Measurements from ENCODE around the gene SGSM2. TPM values are rescaled to one million over a fixed set of nuclear protein-coding genes. Genes with fewer than 3 reads are reported as not detected.

SGSM2 gene
- total and polyA plus RNA-seq, 2 of the 8 experiments (the other 6 are each of a cell fraction or from before 2014, with no cell fraction given): 44.5 to 77.7 TPM

DNA sequence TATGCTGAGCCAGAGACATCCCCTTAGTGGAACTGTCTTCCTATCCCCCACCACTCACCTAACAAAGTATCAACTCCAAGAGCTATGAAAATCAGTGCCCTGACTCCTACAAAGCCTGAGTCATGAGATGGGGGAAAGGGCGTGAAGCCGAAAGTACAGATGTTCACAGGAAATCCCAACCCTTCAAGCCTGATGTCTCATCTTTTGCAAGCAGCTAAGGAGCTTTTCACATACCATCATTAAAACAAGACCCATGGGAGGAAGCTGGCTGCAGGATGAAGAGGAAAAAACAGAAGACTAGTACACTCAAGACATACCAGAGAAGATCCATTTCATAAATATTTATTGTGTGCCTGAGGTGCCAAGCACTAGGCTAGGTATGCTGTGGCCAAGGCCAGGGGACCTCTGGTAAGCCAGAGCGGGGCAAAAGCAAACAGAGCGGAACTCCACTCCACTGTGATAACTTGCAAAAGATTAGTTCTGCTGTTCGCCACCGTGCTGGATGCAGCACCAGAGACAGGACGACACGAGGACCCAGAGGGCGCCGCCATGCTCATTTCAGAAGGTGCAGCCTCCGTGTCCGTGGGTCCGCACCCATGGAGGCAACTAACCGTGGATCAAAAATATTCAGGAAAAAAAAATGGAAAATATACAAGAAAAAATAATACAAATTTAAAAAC lies 68.1 kb downstream of the SGSM2 start:
- WGBS, 2 experiments (ENCODE audit: extremely low coverage in 1 of 2, insufficient coverage in 1 of 2, insufficient read length in 1 of 2, insufficient replicate concordance in 2 of 2, low coverage in 1 of 2, low lambda C conversion rate in 2 of 2, missing lambda C conversion rate in 1 of 2): 91% methylated on average over 14 of the region's 14 CpGs; no CpG with 5 or more reads in 1 of the 2 experiments
- no peak for DNase-seq (ENCODE audit: low read depth in 1 of 2, low spot score in 2 of 2)
- H2BK12ac ChIP-seq (ENCODE audit: low read depth, low read length): no peak overlapping the region
- H3K18ac ChIP-seq (ENCODE audit: extremely low read depth, low read length): no peak overlapping the region
- H3K4me2 ChIP-seq (ENCODE audit: insufficient read depth in 1 of 2, low read depth in 2 of 2, low read length in 2 of 2): no peak overlapping the region
- no peak overlapping the region for H3K27ac ChIP-seq (ENCODE audit: low read depth, low read length)
- no peak overlapping the region for H2AK5ac ChIP-seq (ENCODE audit: low read depth, low read length)
- no peaks in the 10 kb centered on the region for H3K79me2 ChIP-seq (ENCODE audit: control insufficient read depth in 1 of 2, insufficient read depth in 2 of 2, low read length in 2 of 2)
- CTCF ChIA-PET (ENCODE audit: partially characterized antibody): interaction anchor here (4.0 to 8.8 kb wide), 2 partner anchors 11 to 24 kb away, joined by 27 to 80 read pairs; no protein-coding TSS in a partner anchor
- no peaks in the 10 kb centered on the region for H3K79me1 ChIP-seq (ENCODE audit: low read depth, low read length)
- no peak for FAIRE-seq
- H3K23me2 ChIP-seq (ENCODE audit: low read depth, low read length): peaks cover 7% of the 10 kb centered on the region
- H3K14ac ChIP-seq (ENCODE audit: insufficient read length): no peak overlapping the region
- no peak overlapping the region for H2AFZ ChIP-seq (ENCODE audit: low read length)
- no peak overlapping the region for H4K91ac ChIP-seq (replicated peaks; ENCODE audit: insufficient read length, low read length)
- peaks cover 0 to 4% (median 0%) of the 10 kb centered on the region in 4 experiments; a peak in 2 of 7 replicates for H3K4me1 ChIP-seq (replicated peaks in 1 of 4; ENCODE audit: control insufficient read depth in 3 of 4, insufficient read depth in 4 of 4, low read length in 3 of 4)
- H3K27me3 ChIP-seq (replicated peaks in 1 of 4; ENCODE audit: control insufficient read depth in 3 of 4, extremely low read depth in 1 of 4, insufficient read depth in 3 of 4, low read length in 3 of 4): peaks cover 0 to 2% (median 0%) of the 10 kb centered on the region in 4 experiments; a peak in 2 of 7 replicates
- H3K4ac ChIP-seq (replicated peaks; ENCODE audit: insufficient read length, low read depth, low read length): no peak overlapping the region
- H2BK120ac ChIP-seq (replicated peaks; ENCODE audit: low read depth, low read length): no peak overlapping the region
- H3K9ac ChIP-seq (replicated peaks in 1 of 4; ENCODE audit: extremely low read depth in 1 of 4, low read depth in 3 of 4, low read length in 3 of 4): no peak overlapping the region
- H3K23ac ChIP-seq (ENCODE audit: insufficient read length): no peak overlapping the region
- no peak overlapping the region for H2BK15ac ChIP-seq (ENCODE audit: low read length)
- no peak overlapping the region for H4K5ac ChIP-seq (ENCODE audit: insufficient read length, low read depth, low read length)
- peaks cover 0 to 2% of the 10 kb centered on the region in 2 experiments for H4K20me1 ChIP-seq (replicated peaks in 1 of 2; ENCODE audit: control insufficient read depth in 1 of 2, insufficient read depth in 2 of 2, low read length in 2 of 2)
- no peak overlapping the region for H4K8ac ChIP-seq (ENCODE audit: extremely low read depth, insufficient read depth, low read length)
- no peaks in the 10 kb centered on the region for H3K36me3 ChIP-seq (ENCODE audit: control insufficient read depth in 2 of 4, insufficient read depth in 4 of 4, low read length in 3 of 4)
- H3K9me3 ChIP-seq (ENCODE audit: insufficient read depth in 2 of 2, low read depth in 1 of 2, low read length in 1 of 2): no peaks in the 10 kb centered on the region
- POLR2A ChIA-PET (ENCODE audit: partially characterized antibody): interaction anchor here (8.8 kb wide), 1 partner anchor 19 kb away, joined by 193 read pairs; no protein-coding TSS in a partner anchor
- H3K4me3 ChIP-seq (ENCODE audit: extremely low read depth in 1 of 4, insufficient read depth in 2 of 4, low read depth in 3 of 4, low read length in 4 of 4): no peak overlapping the region
- H2BK5ac ChIP-seq (ENCODE audit: low read depth, low read length): no peak overlapping the region
- H3K56ac ChIP-seq (replicated peaks; ENCODE audit: insufficient read length, low read depth, low read length): no peak overlapping the region
- no peak overlapping the region for H2BK20ac ChIP-seq (ENCODE audit: low read length)
- no peak for TF ChIP-seq MAFK (IDR thresholded peaks at IDR 0.05; ENCODE audit: low read depth, low read length)
- TF ChIP-seq SP2 (IDR thresholded peaks at IDR 0.05; ENCODE audit: low read length): no peak
- TF ChIP-seq PHF8 (conservative IDR thresholded peaks at IDR 0.05; ENCODE audit: low read depth, low read length): no peak
- TF ChIP-seq SRF (IDR thresholded peaks at IDR 0.05; ENCODE audit: low read depth, low read length): no peak
- TF ChIP-seq SAP30 (IDR thresholded peaks at IDR 0.05; ENCODE audit: insufficient read depth, insufficient replicate concordance, low read length): no peak
- TF ChIP-seq SP4 (IDR thresholded peaks at IDR 0.05; ENCODE audit: low read length): no peak
- no peak for TF ChIP-seq EZH2 (IDR thresholded peaks at IDR 0.05; ENCODE audit: low read depth, low read length, severe bottlenecking)
- TF ChIP-seq NRF1 (IDR thresholded peaks at IDR 0.05; ENCODE audit: low read depth, low read length): no peak
- no peak for TF ChIP-seq CHD2 (IDR thresholded peaks at IDR 0.05; ENCODE audit: low read length)
- TF ChIP-seq CBX8 (IDR thresholded peaks at IDR 0.05; ENCODE audit: borderline replicate concordance, low read depth, low read length): no peak
- TF ChIP-seq KDM5A (IDR thresholded peaks at IDR 0.05; ENCODE audit: low read length): no peak
- TF ChIP-seq HDAC2 (IDR thresholded peaks at IDR 0.05; ENCODE audit: borderline replicate concordance in 1 of 2, low read depth in 2 of 2, low read length in 2 of 2): no peak
- TF ChIP-seq SIRT6 (IDR thresholded peaks at IDR 0.05; ENCODE audit: low read length): no peak

Measured in H1 (cell line).